Measurements from ENCODE around the gene BLOC1S6.

The BLOC1S6 gene, protein sequence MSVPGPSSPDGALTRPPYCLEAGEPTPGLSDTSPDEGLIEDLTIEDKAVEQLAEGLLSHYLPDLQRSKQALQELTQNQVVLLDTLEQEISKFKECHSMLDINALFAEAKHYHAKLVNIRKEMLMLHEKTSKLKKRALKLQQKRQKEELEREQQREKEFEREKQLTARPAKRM

GRCh38 chr15:45587095-45587862 is at the start of gene BLOC1S6:
TSS of gene BLOC1S6 (plus strand) at chr15:45587379. CDS start at chr15:45587444, 65 bp downstream.
- DNase-seq, result peak; percentile 96

GRCh38 chr15:45539680-45540079 is 47.5 kb upstream of the BLOC1S6 start:
- DNase-seq, result no peak

DNA sequence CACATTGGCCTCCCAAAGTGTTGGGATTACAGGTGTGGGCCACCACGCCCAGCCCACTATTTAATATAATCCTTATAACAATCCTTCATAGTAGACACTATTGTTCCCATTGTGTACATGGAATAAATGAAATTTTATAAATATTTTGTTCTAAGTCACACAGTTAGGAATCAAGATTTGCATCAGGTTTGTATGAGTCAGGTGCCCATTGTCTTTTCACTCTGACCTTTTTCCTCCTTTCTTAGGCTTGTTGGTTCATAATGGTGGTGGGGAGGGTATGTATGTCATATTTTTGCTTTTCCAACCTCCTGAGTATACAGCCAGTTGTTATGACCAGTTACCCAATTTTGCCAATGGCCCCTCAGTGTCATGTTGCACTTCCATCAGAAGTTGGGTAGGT is 46.6 kb upstream of the BLOC1S6 start:
- DNase-seq, result no peak

DNA sequence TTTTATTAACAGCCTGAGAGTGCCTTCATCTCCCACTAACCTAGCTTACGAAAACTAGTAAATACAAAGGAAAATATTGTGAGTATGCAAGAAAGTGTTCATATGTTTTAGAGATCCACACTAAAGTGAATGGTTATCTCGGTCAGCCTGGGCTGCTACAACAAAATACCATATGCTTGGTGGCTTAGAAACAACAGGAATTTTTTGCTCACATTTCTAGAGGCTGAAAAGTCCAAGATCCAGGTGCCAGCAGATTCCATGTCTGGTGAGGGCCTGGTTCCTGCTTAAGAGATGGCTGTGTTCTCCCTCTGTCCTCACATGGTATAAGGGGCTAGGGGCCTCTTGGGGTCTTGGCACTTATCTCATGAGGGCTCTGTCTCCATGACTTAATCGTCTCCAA is 44.1 kb upstream of the BLOC1S6 start:
- no peak for DNase-seq

DNA sequence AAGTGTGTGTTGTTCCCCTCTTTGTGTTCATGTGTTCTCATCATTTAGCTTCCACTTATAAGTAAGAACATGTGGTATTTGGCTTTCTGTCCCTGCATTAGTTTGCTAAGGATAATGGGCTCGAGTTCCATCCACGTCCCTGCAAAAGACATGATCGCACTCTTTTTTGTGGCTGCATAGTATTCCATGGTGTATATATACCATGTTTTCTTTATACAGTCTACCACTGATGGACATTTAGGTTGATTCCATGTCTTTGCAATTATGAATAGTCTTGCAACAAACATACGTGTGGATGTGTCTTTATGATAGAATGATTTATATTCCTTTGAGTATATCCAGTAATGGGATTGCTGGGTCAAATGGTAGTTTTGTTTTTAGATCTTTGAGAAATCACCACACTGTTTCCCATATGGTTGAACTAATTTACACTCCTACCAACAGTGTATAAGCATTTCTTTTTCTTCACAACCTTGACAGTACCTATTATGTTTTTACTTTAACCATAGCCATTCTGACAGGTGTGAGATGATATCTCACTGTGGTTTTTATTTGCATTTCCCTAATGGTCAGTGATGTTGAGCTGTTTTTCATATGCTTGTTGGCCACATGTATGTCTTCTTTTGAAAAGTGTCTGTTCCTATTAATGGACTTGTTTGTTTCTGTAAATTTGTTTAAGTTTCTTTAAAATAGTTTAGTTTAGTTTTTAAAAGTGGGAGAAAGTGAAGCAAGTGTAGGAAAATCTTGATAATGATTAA is 42.7 kb upstream of the BLOC1S6 start:
- DNase-seq, result no peak

DNA sequence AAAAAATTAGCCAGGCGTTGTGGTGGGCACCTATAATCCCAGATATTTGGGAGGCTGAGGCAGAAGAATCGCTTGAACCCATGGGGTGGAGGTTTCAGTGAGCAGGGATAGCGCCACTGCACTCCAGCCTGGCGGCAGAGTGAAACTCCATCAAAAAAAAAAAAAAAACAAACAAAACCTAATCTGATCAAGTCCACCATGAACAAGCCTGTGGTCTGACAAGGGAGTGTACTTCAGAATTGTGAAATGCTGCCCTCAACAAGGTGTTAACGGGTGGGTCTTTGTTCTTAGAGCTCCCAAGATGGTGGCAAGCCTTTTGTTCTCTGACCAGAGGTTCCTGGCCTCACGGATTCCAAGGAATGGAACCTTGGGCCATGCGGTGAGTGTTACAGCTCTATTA is 40.4 kb upstream of the BLOC1S6 start:
- peak; percentile 40 for DNase-seq

DNA sequence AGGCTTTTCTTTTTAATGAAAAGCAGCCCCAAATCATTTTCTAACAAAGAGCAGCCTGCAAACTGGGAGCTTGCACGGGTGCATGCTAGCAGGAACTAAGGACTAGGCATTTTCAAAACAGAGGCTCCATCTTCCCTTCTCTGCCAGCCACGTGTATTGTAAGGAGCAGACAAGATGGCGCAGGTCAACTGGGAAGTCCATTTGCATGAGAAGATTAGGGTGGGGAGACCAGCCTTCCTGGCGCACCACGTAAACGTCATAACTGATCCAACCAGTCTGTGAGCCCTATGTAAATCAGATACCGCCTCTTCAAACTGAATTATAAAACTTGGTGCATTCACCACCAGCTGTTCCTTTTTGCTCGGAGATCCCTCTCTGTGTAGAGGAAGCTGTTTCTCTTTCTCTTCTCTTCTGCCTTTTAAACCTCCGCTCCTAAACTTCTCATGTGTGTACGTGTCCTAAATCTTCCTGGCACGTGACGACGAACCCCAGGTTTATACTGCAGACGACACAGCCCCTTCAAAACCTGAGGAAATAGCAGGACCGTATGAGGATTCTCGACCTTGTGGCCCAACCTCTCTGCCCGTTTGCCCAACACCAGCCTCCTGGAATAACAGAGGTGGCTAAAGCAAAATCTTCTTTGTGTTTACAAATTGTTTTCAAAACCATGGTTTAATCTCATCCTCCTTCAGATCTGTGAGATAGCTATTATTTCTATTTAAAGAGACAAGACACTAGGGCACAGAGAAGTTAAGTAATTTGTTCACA is 38.2 kb upstream of the BLOC1S6 start:
- no peak for DNase-seq

DNA sequence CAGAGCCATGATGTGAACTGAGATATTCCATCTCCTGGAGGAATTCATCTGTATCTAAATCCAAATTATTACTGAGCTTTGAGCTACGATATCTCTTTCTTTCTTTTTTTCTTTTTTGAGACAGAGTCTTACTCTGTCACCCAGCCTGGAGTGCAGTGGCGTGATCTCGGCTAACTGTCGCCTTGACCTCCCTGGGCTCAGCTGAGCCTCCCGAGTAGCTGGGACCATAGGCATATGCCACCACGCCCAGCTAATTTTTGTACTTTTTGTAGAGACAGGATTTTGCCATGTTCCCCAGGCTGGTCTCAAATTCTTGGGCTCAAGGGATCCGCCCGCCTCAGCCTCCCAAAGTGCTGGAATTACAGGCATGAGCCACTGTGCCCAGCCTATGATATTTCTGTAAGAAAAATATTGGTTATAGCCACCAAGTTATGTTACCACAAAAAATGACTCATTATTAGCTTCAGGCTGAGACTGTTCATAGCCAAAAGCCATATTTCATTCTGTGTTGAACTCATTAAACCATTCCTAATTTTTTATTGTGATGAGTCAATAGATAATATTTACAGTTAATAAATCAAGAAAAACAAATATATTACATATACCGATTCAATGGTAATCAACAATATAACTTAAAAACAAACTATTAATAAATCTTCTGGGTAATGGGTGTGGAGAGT is 37.5 kb upstream of the BLOC1S6 start:
- no peak for DNase-seq

GRCh38 chr15:45550436-45550835 is 36.7 kb upstream of the BLOC1S6 start:
- no peak for DNase-seq

DNA sequence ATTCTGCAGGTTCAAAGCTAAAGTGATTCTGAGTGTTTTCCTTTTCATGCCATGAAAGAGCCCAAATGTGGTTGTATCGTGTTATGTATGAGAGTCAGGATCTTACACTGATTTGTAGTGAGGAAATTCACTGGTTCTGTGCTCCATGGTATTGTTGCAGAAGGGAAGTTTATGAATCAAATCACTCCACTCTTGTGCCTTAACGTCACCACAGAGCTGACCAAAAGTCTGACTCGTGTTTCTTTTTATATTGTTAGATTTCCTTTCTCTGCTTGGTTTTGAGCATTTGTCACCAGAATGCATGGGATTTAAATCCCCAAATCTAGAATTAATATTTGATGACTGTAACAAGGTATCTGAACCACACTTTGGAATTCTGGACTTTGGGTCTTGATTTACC is 35.5 kb upstream of the BLOC1S6 start:
- DNase-seq, result no peak

GRCh38 chr15:45555934-45556608 is 31.1 kb upstream of the BLOC1S6 start:
- DNase-seq, result peak; percentile 39

- peak; percentile 34 for DNase-seq
Measured at GRCh38 chr15:45572617-45573016, 14.6 kb upstream of the BLOC1S6 start.

- DNase-seq, result no peak
Measured at GRCh38 chr15:45573961-45574629, 13.1 kb upstream of the BLOC1S6 start.

DNA sequence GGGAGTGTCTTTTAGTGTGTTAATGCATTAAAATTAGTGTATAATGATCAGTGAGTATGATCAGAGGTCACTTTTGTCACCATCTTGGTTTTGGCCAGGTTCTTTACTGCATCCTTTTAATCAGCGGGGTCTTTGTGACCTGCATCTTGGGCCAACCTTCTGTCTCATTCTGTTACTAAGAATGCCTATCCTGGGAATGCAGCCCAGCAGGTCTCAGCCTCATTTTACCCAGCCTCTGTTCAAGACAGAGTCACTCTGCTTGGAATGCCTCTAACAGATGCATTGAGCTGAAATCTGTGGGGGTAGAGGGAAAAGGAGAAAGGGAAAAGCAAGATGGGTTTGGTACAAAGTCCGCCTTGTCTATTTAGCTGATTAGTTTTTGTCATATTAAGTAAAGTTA is 5.3 kb upstream of the BLOC1S6 start:
- DNase-seq, result no peak

DNA sequence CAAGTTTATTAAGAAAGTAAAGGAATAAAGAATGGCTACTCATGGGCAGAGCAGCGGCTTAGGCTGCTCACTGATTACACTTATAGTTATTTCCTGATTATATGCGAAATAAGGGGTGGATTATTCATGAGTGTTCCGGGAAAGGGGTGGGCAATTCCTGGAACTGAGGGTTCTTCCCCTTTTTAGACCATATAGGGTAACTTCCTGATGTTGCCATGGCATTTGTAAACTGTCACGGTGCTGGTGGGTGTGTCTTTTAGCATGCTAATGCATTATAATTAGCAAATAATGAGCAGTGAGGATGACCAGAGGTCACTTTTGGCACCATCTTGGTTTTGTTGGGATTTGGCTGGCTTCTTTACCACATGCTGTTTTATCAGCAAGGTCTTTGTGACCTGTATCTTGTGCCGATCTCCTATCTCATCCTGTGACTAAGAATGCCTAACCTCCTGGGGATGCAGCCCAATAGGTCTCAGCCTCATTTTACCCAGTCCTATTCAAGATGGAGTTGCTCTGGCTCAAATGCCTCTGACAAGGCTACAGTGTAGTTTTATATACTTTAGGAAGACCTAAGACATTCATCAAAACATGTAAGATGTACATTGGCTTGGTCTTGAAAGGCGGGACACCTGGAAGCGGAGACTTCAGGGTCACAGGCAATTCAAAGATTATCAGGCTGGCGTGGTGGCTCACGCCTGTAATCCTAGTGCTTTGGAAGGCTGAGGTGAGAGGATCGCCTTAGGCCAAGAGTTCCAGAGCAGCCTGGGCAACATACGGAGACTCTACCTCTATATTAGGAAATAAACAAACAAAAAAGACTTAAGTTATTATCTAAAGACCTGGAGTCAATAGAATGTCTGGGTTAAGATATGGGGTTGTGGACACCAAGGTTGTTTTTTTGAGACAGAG is 3.2 kb upstream of the BLOC1S6 start:
- DNase-seq, result peak; percentile 92

GRCh38 chr15:45585069-45585791 is 1.9 kb upstream of the BLOC1S6 start:
- DNase-seq, result no peak

DNA sequence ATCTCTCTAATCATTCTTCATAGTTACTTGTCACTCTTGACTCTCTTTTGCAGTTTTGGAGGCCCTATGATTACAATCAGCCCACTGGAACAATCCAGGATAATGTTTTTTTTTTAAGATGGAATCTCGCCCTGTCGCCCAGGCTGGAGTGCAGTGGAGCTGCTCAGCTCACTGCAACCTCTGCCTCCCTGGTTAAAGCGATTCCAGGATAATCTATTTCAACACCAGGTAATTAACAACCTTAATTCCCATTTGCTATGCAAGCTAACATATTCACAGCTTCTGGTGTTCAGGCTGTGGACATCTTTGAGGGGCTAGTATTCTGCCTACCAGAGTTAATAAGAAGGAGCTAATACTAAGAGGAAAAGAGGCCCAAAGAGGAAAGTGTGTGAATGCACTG is 1.1 kb upstream of the BLOC1S6 start:
- DNase-seq, result no peak

DNA sequence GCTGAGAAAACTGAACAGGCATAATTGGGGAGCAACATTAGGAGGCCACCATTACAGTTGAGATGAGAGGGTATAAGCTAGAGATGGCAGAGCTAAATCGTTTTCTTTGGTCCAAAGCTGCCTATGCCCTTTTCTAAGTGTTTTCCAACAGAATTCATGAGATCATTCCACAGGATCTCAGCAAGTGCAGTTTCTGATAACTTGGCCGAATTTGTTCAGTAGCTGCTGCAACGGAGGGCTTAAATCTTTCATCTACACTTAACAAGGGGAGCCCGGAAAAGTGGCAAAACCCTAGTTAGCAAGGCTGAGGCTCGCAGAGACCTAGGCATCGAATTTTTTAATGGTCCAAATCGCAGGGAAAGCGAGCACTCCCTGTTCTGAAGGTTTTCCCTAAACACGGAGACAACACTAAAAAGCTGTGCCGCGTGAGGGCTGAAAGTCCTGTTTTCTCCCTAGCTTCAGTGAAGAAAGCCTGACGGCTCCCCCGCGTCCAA is 531 bp upstream of the BLOC1S6 start:
- DNase-seq, result no peak

DNA sequence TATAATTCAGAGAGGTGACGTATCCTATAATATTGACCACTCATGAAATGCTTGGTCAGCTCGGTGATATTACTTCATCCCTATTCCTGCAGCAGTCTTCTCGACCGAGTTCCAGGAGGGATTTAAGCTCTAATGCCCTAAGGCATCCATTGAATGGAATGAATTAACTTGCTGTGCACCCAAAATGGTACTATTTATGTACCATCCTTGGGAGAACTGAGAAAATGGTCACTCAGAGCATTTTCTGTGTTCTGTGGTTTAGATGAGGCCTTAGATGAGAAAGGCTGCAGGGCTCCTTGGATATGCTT is 638 bp downstream of the BLOC1S6 start:
- no peak for DNase-seq
